PC-3 (cell line): ENCODE results near the gene P2RX2.

Experiments
- EZH2 ChIP-seq: fragments of 300-600 bp; sonication (generic); IDR thresholded peaks from one replicate; pipeline ENCODE4 v1.6.1; 2017; ENCODE audit warnings: antibody characterized with exemption, mild to moderate bottlenecking, low read length; ENCODE audit not compliant: unreplicated experiment
- TF ChIP-seq, protein P1 (sequence below): fragments of 300-600 bp; sonication (generic); conservative IDR thresholded peaks from 2 replicates; pipeline ENCODE4 v1.5.1; 2017; ENCODE audit warnings: antibody characterized with exemption, low read depth, mild to moderate bottlenecking, low read length

GRCh38 chr12:132624186-132624855 is 5.7 kb downstream of the P2RX2 start:
- TF ChIP-seq, protein P1, sequence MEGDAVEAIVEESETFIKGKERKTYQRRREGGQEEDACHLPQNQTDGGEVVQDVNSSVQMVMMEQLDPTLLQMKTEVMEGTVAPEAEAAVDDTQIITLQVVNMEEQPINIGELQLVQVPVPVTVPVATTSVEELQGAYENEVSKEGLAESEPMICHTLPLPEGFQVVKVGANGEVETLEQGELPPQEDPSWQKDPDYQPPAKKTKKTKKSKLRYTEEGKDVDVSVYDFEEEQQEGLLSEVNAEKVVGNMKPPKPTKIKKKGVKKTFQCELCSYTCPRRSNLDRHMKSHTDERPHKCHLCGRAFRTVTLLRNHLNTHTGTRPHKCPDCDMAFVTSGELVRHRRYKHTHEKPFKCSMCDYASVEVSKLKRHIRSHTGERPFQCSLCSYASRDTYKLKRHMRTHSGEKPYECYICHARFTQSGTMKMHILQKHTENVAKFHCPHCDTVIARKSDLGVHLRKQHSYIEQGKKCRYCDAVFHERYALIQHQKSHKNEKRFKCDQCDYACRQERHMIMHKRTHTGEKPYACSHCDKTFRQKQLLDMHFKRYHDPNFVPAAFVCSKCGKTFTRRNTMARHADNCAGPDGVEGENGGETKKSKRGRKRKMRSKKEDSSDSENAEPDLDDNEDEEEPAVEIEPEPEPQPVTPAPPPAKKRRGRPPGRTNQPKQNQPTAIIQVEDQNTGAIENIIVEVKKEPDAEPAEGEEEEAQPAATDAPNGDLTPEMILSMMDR, result no peak
- no peak for TF ChIP-seq EZH2
